Natural killer cell treated with Interleukin-12 subunit alpha and Interleukin-12 subunit beta and Interleukin-15 and Interleukin-18, amount 100 ng/mL, for 72 hours (primary cell): ENCODE measurements around the gene GRIN3B. TPM values are rescaled to one million over a fixed set of nuclear protein-coding genes. Genes with fewer than 3 reads are reported as not detected.

Experiments
- ATAC-seq, 2 donors: fragments of 150-1000 bp; cut with Tn5 transposase in 1 of 2; sonication (Bioruptor Pico), chemical (Tn5 transposase) in 1 of 2; 2 replicates each; pipeline ENCODE4 v1.10.0; 2021
- DNase-seq: peaks from one replicate; pipeline ENCODE4 v3.0.0; 2022; ENCODE audit warnings: low spot score
- H3K27ac Mint-ChIP-seq, 2 donors: 1 replicate in 1 of 2; 2 replicates in 1 of 2; pipeline ENCODE4 v1.8.0; 2022; ENCODE audit warnings: mixed read lengths in 2 of 2, mild to moderate bottlenecking in 1 of 2, moderate library complexity in 1 of 2
- H3K27me3 Mint-ChIP-seq, 2 donors: 1 replicate in 1 of 2; 2 replicates in 1 of 2; pipeline ENCODE4 v1.8.0; 2022; ENCODE audit warnings: mixed read lengths in 2 of 2
- H3K36me3 Mint-ChIP-seq: one replicate; pipeline ENCODE4 v1.8.0; 2022; ENCODE audit warnings: mixed read lengths
- H3K4me1 Mint-ChIP-seq, 2 donors: 1 replicate in 1 of 2; 2 replicates in 1 of 2; pipeline ENCODE4 v1.8.0; 2022; ENCODE audit warnings: low read depth in 2 of 2, mixed read lengths in 2 of 2, mild to moderate bottlenecking in 1 of 2
- H3K4me3 Mint-ChIP-seq: one replicate; pipeline ENCODE4 v1.8.0; 2022; ENCODE audit warnings: mixed read lengths
- H3K9me3 Mint-ChIP-seq: 2 replicates; pipeline ENCODE4 v1.8.0; 2022; ENCODE audit warnings: mixed read lengths
- total RNA-seq, 2 donors: library from RNA; stranded (reverse); gene quantifications; one replicate each; pipeline ENCODE4 v1.2.3, GENCODE V29; 2022

Gene GRIN3B
- total RNA-seq, 2 donors from 2014 or later: not detected

DNA sequence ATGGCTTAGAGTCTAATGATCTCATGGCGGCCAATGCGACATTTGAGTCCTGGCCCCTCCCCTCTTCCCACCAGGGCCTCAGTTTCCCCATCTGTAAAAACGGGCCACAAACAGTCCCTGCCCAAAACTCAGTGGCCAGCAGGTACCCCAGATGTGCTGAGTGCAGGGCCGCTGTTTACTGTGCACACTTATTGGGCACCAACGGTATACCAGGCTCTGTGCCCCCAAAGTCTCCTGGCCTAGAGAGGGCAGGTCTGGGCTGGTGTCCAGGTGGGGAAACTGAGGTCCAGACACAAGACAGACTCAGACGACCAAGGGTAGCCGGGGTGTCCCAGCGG is 39.6 kb upstream of the GRIN3B start:
- no peak overlapping the region for H3K27ac Mint-ChIP-seq
- H3K4me1 Mint-ChIP-seq: peaks cover 0 to 3% of the 10 kb centered on the region in 2 donors
- no peaks in the 10 kb centered on the region for H3K9me3 Mint-ChIP-seq
- H3K4me3 Mint-ChIP-seq: no peak overlapping the region
- ATAC-seq: no peak
- DNase-seq: no peak
- H3K36me3 Mint-ChIP-seq: no peaks in the 10 kb centered on the region
- H3K27me3 Mint-ChIP-seq: no peaks in the 10 kb centered on the region

- no peaks in the 10 kb centered on the region for H3K9me3 Mint-ChIP-seq
- DNase-seq: no peak
- H3K27me3 Mint-ChIP-seq: no peaks in the 10 kb centered on the region
- H3K27ac Mint-ChIP-seq: no peak overlapping the region
- peaks cover 0 to 3% of the 10 kb centered on the region in 2 donors for H3K4me1 Mint-ChIP-seq
- H3K4me3 Mint-ChIP-seq: no peak overlapping the region
- no peaks in the 10 kb centered on the region for H3K36me3 Mint-ChIP-seq
- no peak for ATAC-seq
Observed at GRCh38 chr19:961866-962620, 38.2 kb upstream of the GRIN3B start.

- Mint-ChIP-seq H3K27ac (no peak overlapping the region), H3K36me3 (no peaks in the 10 kb centered on the region), H3K4me3 (no peak overlapping the region), H3K27me3 (no peaks in the 10 kb centered on the region), H3K9me3 (no peaks in the 10 kb centered on the region), H3K4me1 (peaks cover 0 to 3% of the 10 kb centered on the region in 2 donors)
- ATAC-seq (no peak), DNase-seq (no peak)
Observed at GRCh38 chr19:962683-963400, 37.4 kb upstream of the GRIN3B start.

- Mint-ChIP-seq H3K27ac (no peak overlapping the region), H3K27me3 (no peaks in the 10 kb centered on the region), H3K4me3 (no peak overlapping the region), H3K9me3 (no peaks in the 10 kb centered on the region), H3K4me1 (peaks cover 0 to 3% of the 10 kb centered on the region in 2 donors), H3K36me3 (no peaks in the 10 kb centered on the region)
- ATAC-seq: no peak
- DNase-seq: no peak
Observed at GRCh38 chr19:963486-963951, 36.7 kb upstream of the GRIN3B start.

DNA sequence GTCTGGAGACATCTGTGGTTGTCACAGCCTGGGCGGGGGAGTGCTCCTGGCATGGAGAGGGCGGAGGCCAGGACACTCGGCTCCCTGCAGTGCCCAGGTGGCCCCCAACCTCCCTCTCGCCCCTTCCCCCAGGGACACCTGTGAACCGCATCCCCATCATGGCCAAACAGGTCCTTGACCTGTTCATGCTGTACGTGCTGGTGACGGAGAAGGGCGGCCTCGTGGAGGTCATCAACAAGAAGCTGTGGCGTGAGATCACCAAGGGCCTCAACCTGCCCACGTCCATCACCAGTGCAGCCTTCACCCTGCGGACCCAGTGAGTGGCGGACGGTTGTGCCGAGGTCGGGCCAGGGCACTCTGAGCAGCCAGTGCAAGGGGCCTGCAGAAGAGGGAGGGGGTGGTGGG is 36.1 kb upstream of the GRIN3B start:
- H3K27me3 Mint-ChIP-seq: no peaks in the 10 kb centered on the region
- no peaks in the 10 kb centered on the region for H3K36me3 Mint-ChIP-seq
- H3K27ac Mint-ChIP-seq: no peak overlapping the region
- H3K4me3 Mint-ChIP-seq: no peak overlapping the region
- no peaks in the 10 kb centered on the region for H3K9me3 Mint-ChIP-seq
- DNase-seq (no peak), ATAC-seq (no peak)
- no peaks in the 10 kb centered on the region for H3K4me1 Mint-ChIP-seq

- no peaks in the 10 kb centered on the region for H3K4me1 Mint-ChIP-seq
- no peaks in the 10 kb centered on the region for H3K9me3 Mint-ChIP-seq
- ATAC-seq: peak in 1 of 2 donors; percentile 43
- H3K27me3 Mint-ChIP-seq: no peaks in the 10 kb centered on the region
- no peak for DNase-seq
- H3K27ac Mint-ChIP-seq: no peak overlapping the region
- H3K36me3 Mint-ChIP-seq: no peaks in the 10 kb centered on the region
- H3K4me3 Mint-ChIP-seq: no peak overlapping the region
Observed at GRCh38 chr19:964761-965694, 35.2 kb upstream of the GRIN3B start.

DNA sequence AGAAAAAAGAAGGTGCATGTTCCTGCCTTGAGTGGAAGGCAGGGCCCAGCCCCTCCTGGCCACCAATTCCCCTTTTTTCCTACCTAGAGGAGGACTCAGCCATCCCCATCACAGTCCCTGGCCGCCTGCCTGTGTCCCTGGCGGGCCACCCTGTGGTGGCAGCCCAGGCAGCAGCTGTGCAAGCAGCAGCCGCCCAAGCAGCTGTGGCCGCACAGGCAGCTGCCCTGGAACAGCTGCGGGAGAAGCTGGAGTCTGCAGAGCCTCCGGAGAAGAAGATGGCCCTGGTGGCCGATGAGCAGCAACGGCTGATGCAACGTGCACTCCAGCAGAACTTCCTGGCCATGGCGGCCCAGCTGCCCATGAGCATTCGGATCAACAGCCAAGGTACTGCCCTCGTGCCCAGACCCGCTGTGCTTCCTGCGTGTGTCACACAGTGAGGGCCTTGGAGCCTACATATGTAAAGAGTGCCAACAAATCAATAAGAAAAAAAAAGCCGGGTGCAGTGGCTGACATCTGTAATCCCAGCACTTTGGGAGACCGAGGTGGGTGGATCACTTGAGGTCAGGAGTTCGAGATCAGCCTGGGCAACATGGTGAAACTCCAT is 33.6 kb upstream of the GRIN3B start:
- Mint-ChIP-seq H3K27me3 (no peaks in the 10 kb centered on the region), H3K9me3 (no peaks in the 10 kb centered on the region), H3K4me3 (no peak overlapping the region), H3K27ac (no peak overlapping the region), H3K4me1 (no peaks in the 10 kb centered on the region), H3K36me3 (peaks cover 5% of the 10 kb centered on the region)
- ATAC-seq: no peak
- DNase-seq: no peak

- no peaks in the 10 kb centered on the region for H3K4me1 Mint-ChIP-seq
- ATAC-seq (no peak), DNase-seq (no peak)
- H3K27me3 Mint-ChIP-seq: no peaks in the 10 kb centered on the region
- peaks cover 5% of the 10 kb centered on the region for H3K36me3 Mint-ChIP-seq
- H3K9me3 Mint-ChIP-seq: no peaks in the 10 kb centered on the region
- H3K27ac Mint-ChIP-seq: peak overlapping the region in 1 of 2 donors; percentile 49
- H3K4me3 Mint-ChIP-seq: no peak overlapping the region
Observed at GRCh38 chr19:970695-971094, 29.5 kb upstream of the GRIN3B start.

- H3K36me3 Mint-ChIP-seq: peaks cover 5% of the 10 kb centered on the region
- DNase-seq (no peak), ATAC-seq (no peak)
- no peaks in the 10 kb centered on the region for H3K4me1 Mint-ChIP-seq
- H3K27me3 Mint-ChIP-seq: no peaks in the 10 kb centered on the region
- H3K9me3 Mint-ChIP-seq: no peaks in the 10 kb centered on the region
- H3K4me3 Mint-ChIP-seq: no peak overlapping the region
- no peak overlapping the region for H3K27ac Mint-ChIP-seq
Observed at GRCh38 chr19:971795-972194, 28.4 kb upstream of the GRIN3B start.

DNA sequence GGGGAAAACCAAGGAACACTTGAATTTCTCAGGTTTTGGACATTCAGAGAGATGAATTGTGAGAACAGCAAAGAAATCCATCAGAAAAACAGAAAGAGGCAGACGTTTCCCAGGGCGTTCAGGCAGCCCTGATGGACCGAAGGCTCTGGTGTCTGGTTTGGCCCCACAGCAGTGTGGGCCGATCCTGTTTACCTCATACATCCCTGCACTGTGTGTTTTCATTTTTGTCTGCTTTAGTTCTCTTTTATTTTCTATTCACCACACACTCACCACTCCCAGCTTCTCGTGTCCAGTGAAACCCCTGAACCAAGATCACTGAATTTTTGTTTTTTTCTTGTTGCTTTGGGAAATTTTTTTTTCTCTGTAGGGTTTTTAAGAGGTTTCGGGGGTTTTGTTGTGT is 27.9 kb upstream of the GRIN3B start:
- Mint-ChIP-seq H3K27ac (no peak overlapping the region), H3K4me3 (no peak overlapping the region)

GRCh38 chr19:973726-974563 is 26.3 kb upstream of the GRIN3B start:
- Mint-ChIP-seq H3K36me3 (peaks cover 5% of the 10 kb centered on the region), H3K27me3 (no peaks in the 10 kb centered on the region), H3K4me1 (no peaks in the 10 kb centered on the region), H3K9me3 (no peaks in the 10 kb centered on the region), H3K27ac (no peak overlapping the region), H3K4me3 (no peak overlapping the region)
- ATAC-seq (no peak), DNase-seq (no peak)

More for the DNA sequence above, 27.9 kb upstream of the GRIN3B start:
- Mint-ChIP-seq H3K4me1 (no peaks in the 10 kb centered on the region), H3K36me3 (peaks cover 5% of the 10 kb centered on the region), H3K27me3 (no peaks in the 10 kb centered on the region), H3K9me3 (no peaks in the 10 kb centered on the region)
- ATAC-seq (no peak), DNase-seq (no peak)

- no peaks in the 10 kb centered on the region for H3K27me3 Mint-ChIP-seq
- ATAC-seq (peak in 1 of 2 donors; percentile 43), DNase-seq (no peak)
- H3K4me3 Mint-ChIP-seq: no peak overlapping the region
- no peaks in the 10 kb centered on the region for H3K9me3 Mint-ChIP-seq
- H3K36me3 Mint-ChIP-seq: peaks cover 5% of the 10 kb centered on the region
- H3K4me1 Mint-ChIP-seq: no peaks in the 10 kb centered on the region
- H3K27ac Mint-ChIP-seq: no peak overlapping the region
Observed at GRCh38 chr19:974564-975257, 25.5 kb upstream of the GRIN3B start.
